Measurements from ENCODE around the gene CBR3. TPM values are rescaled to one million over a fixed set of nuclear protein-coding genes. Genes with fewer than 3 reads are reported as not detected.

The CBR3 gene
- total and polyA plus RNA-seq, 2 donors (not counting 3 experiments of a cell fraction or from before 2014, with no cell fraction given), result 9.7 to 13.3 TPM

- H4K20me1 ChIP-seq (replicated peaks; ENCODE audit: control insufficient read depth, extremely low read depth, insufficient read depth, low read length), result no peaks in the 10 kb centered on the region
- peaks cover 2 to 5% of the 10 kb centered on the region in 2 experiments for H3K27me3 ChIP-seq (ENCODE audit: control insufficient read depth in 2 of 2, insufficient read depth in 2 of 2, low read length in 2 of 2)
- dilution Hi-C loops (cut with MboI; ENCODE audit: extremely low pct_ligation_motif_present, low sequenced_read_pairs) (no loop called here), intact Hi-C loops (cut with micrococcal nuclease) (loop anchor here (1.0 kb wide), 2 partner anchors 22 to 163 kb away; partner anchors contain the start of genes CBR3 and MORC3)
- no peaks in the 10 kb centered on the region for H3K9me3 ChIP-seq (replicated peaks; ENCODE audit: control insufficient read depth, insufficient read depth, low read length)
- BruUV-seq (replicated peaks), result no TSS peak
- H3K4me3 ChIP-seq (replicated peaks in 1 of 3; ENCODE audit: insufficient read depth in 1 of 3, low read depth in 1 of 3, low read length in 3 of 3), result peak within 1 kb of the TSS; percentile 62 to 92 (median 72)
- ChIA-PET CTCF (no interaction called here), POLR2A (interaction anchor here (1.8 kb wide), 1 partner anchor 163 kb away, joined by 11 read pairs; the partner anchor contains the start of gene MORC3)
- peak within 1 kb of the TSS; percentile 87 for H3K4me2 ChIP-seq (ENCODE audit: insufficient read depth, low read length)
- peak; percentile 44 for TF ChIP-seq POLR2A (IDR thresholded peaks at IDR 0.05; ENCODE audit: low read depth, low read length)
- TF ChIP-seq GATA2 (IDR thresholded peaks at IDR 0.05; ENCODE audit: insufficient read depth, insufficient read length, low read depth, low read length), result no peak
- no peak within 1 kb of the TSS for H3K27ac ChIP-seq (ENCODE audit: insufficient read depth, low read depth, low read length)
- H3K4me1 ChIP-seq (ENCODE audit: control insufficient read depth, extremely low read depth, insufficient read depth, low read length), result peaks cover 11% of the 10 kb centered on the region
- DNase-seq (ENCODE audit: low read depth, low spot score) (peak; percentile 23), FAIRE-seq (no peak)
- H3K79me2 ChIP-seq (ENCODE audit: control insufficient read depth, insufficient read depth, low read length), result no peaks in the 10 kb centered on the region
- H3K36me3 ChIP-seq (ENCODE audit: control insufficient read depth in 2 of 2, extremely low read depth in 1 of 2, insufficient read depth in 2 of 2, low read length in 2 of 2), result no peaks in the 10 kb centered on the region
- peak within 1 kb of the TSS; percentile 80 for H3K9ac ChIP-seq (replicated peaks; ENCODE audit: extremely low read depth, insufficient read depth, low read length)
- no peaks in the 10 kb centered on the region for H3K9me1 ChIP-seq (replicated peaks; ENCODE audit: control insufficient read depth, extremely low read depth, insufficient read depth, low read length)
- H2AFZ ChIP-seq (ENCODE audit: low read depth, low read length), result peak within 1 kb of the TSS; percentile 99
These were observed 22.2 kb downstream of the CBR3 start, which contains the start of gene DOP1B for GRCh38 chr21:36156815-36157670. Gene DOP1B, plus strand, starts transcription at chr21:36156824. Its CDS starts 7,910 bp downstream, at chr21:36164734.

GRCh38 chr21:36159356-36159921 is 24.6 kb downstream of the CBR3 start:
- TF ChIP-seq EZH2 (IDR thresholded peaks at IDR 0.05; ENCODE audit: borderline replicate concordance, low read depth, low read length, severe bottlenecking) (no peak), JUN (IDR thresholded peaks at IDR 0.05; ENCODE audit: borderline replicate concordance, insufficient read depth, insufficient read length, low read depth) (no peak), MAX (IDR thresholded peaks at IDR 0.05; ENCODE audit: insufficient read depth, insufficient read length) (no peak), CTCF (IDR thresholded peaks at IDR 0.05; ENCODE audit: extremely low read depth in 1 of 2, insufficient read depth in 1 of 2, low read depth in 1 of 2, low read length in 2 of 2) (no peak), GATA2 (IDR thresholded peaks at IDR 0.05; ENCODE audit: insufficient read depth, insufficient read length, low read depth, low read length) (no peak), POLR2AphosphoS5 (IDR thresholded peaks at IDR 0.05; ENCODE audit: insufficient read depth, low read depth, low read length) (no peak), MYC (IDR thresholded peaks at IDR 0.05; ENCODE audit: low read depth, low read length) (no peak), FOS (IDR thresholded peaks at IDR 0.05; ENCODE audit: borderline replicate concordance, insufficient read depth, low read length) (no peak), POLR2A (IDR thresholded peaks at IDR 0.05; ENCODE audit: low read depth, low read length) (no peak)
- Histone ChIP-seq H3K79me2 (ENCODE audit: control insufficient read depth, insufficient read depth, low read length) (no peaks in the 10 kb centered on the region), H3K4me3 (replicated peaks in 1 of 3; ENCODE audit: insufficient read depth in 1 of 3, low read depth in 1 of 3, low read length in 3 of 3) (no peak overlapping the region), H3K9me1 (replicated peaks; ENCODE audit: control insufficient read depth, extremely low read depth, insufficient read depth, low read length) (no peaks in the 10 kb centered on the region), H3K9me3 (replicated peaks; ENCODE audit: control insufficient read depth, insufficient read depth, low read length) (no peaks in the 10 kb centered on the region), H3K4me1 (ENCODE audit: control insufficient read depth, extremely low read depth, insufficient read depth, low read length) (peaks cover 11% of the 10 kb centered on the region), H3K27me3 (ENCODE audit: control insufficient read depth in 2 of 2, insufficient read depth in 2 of 2, low read length in 2 of 2) (peaks cover 2 to 5% of the 10 kb centered on the region in 2 experiments), H3K36me3 (ENCODE audit: control insufficient read depth in 2 of 2, extremely low read depth in 1 of 2, insufficient read depth in 2 of 2, low read length in 2 of 2) (no peaks in the 10 kb centered on the region), H3K4me2 (ENCODE audit: insufficient read depth, low read length) (no peak overlapping the region), H2AFZ (ENCODE audit: low read depth, low read length) (no peak overlapping the region), H3K9ac (replicated peaks; ENCODE audit: extremely low read depth, insufficient read depth, low read length) (no peak overlapping the region), H4K20me1 (replicated peaks; ENCODE audit: control insufficient read depth, extremely low read depth, insufficient read depth, low read length) (no peaks in the 10 kb centered on the region), H3K27ac (ENCODE audit: insufficient read depth, low read depth, low read length) (no peak overlapping the region)
- no peak for FAIRE-seq
- dilution Hi-C loops (cut with MboI; ENCODE audit: extremely low pct_ligation_motif_present, low sequenced_read_pairs), result no loop called here
- intact Hi-C loops (cut with micrococcal nuclease), result no loop called here
- ChIA-PET POLR2A (no interaction called here), CTCF (no interaction called here)
- no TSS peak for BruUV-seq (replicated peaks)
- DNase-seq (ENCODE audit: low read depth, low spot score), result no peak

All from endothelial cell of umbilical vein (primary cell).